ENCODE data around the gene NUP214.
A peak's percentile ranks its signal among the peaks of the same experiment; 100 is the strongest.
"Not testable (repeated sequence)": the region's sequence is repeated elsewhere in the genome, so short reads cannot be mapped to it uniquely, and the experiment has no call there.

The NUP214 gene

DNA sequence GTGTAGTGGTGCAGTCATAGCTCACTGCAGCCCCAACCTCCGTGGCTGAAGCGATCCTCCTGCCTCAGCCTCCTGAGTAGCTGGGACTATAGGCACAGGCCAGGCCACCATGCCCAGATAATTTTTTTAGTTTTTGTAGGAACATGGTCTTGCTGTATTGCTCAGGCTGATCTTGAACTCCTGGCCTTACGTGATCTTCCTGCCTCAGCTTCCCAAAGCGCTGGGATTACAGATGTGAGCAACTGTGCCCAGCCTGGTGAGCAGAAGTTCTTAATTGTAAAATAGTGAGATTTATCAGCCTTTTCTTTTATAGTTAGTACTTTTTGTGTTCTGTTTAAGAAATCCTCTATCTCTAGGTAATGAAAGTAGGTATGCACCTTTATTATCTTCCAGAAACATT lies 42.5 kb downstream of the NUP214 start:
- no peak for DNase-seq

DNA sequence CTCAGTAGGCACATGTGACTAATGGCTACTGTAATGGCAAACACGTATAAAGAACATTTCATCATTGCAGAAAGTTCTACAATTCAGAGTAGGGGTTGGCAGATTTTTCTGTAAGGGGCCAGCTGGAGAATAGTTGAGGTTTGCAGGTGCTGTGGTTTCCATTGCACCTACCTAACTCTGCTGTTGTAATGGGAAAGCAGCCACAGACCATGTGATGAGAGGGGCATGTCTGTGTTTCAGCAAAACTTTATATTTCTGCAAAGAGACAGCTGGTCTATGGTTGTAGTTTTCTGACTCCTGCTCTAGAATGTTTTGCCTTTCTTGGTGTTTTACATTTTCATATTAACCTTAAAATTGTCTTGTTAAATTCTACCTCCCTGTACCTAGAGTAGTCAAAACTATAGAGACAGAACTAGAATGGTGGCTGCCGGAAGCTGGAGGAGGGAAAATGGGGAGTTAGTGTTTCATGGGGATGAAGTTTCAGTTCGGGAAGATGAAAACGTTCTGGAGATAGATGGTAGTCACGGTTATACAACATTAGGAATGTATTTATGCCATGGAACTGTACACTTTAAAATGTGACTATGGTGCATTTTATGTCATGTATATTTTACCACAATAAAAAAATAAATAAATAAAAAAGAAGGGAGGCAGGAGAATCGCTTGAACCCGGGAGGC lies 44.3 kb downstream of the NUP214 start:
- no peak for DNase-seq

DNA sequence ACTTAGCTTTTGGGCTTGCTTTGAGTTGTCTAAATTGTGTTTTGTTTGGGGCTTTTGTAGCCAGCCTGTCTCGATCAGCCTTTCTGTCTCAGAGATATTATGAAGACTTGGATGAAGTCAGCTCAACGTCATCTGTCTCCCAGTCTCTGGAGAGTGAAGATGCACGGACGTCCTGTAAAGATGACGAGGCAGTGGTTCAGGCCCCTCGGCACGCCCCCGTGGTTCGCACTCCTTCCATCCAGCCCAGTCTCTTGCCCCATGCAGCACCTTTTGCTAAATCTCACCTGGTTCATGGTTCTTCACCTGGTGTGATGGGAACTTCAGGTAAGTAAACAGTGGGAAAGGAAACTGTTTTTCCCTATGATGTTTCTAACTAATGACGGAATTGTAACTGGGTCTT lies 48.6 kb downstream of the NUP214 start:
- DNase-seq: no peak

DNA sequence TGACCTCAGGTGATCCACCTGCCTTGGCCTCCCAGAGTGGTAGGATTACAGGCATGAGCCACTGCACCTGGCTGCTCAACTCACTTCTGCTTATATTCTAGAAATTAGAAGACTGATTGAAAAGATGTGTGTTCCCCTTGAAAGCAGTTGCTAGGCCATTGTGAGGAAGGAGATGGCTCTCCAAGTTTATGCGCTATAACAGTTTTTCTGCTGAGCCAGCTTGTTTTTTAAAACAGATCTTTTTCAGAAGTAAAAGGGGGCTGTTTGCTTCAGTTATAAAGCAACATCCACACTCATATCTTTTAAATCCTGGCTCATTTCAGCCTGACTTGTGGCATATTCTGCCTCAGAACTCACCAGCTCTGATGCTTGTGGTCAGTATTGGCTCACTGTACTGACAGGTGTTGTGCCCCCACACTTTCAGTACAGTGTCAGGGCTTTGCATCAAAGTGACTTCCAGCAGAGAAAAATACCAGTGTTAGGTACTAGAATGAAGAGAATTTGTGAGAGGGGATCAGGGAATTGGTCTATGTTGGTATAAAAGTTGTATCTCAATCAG lies 49.4 kb downstream of the NUP214 start:
- no peak for DNase-seq

DNA sequence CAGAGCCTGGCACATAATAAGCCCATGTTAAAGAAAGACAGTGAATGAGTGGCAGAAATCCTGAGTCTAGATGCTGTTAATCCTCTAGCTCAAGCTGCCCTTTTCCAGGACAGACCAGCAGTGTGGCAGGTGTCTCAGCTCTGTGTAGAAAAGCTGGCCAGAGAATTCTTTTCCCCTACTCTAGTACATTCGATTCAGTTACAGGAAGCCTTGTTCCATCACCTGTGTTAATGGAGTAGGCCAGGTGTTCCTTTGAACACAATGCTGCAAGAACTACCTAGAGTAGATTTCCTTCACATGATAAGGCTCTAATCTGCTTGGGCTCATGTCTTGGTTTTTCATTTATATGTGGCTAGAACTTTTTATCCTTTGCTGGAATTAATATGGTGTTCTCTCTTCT lies 52.5 kb downstream of the NUP214 start:
- DNase-seq: no peak

DNA sequence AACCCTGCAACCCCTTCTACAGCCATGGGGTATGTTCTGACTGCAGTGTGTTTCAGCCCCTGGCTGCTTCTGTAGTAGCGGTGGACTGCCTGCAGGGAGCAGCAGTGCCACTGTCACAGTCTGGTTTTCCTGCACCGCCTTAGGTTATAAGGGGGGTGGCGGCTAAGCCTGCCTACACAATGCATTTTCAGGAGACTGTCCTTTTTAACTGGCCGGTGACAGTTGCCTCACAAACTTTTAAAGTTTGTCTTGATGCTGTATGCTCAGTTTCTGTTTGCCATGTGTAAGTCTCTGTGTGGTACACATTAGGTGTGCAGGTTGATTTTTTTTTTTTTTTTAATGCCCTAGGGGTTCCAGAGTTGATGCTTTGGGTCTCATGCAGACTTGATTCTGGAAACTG lies 53.0 kb downstream of the NUP214 start:
- DNase-seq: peak; percentile 81

DNA sequence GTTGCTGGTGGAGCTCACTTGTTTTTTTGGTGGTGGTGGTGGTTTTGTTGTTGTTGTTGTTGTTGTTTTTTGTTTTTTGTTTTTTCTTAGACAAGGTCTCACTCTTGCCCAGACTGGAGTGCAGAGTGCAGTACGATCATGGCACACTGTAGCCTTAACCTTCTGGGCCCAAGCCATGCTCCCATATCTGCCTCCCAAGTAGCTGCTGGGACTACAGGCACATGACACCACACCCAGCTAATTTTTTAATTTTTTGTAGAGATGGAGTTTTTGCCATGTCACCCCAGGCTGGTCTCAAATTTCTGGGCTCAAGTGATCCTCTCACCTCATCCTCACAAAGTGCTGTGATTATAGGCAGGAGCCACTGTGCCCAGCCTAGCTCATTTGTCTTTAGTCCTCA lies 53.5 kb downstream of the NUP214 start:
- DNase-seq: peak; percentile 57

DNA sequence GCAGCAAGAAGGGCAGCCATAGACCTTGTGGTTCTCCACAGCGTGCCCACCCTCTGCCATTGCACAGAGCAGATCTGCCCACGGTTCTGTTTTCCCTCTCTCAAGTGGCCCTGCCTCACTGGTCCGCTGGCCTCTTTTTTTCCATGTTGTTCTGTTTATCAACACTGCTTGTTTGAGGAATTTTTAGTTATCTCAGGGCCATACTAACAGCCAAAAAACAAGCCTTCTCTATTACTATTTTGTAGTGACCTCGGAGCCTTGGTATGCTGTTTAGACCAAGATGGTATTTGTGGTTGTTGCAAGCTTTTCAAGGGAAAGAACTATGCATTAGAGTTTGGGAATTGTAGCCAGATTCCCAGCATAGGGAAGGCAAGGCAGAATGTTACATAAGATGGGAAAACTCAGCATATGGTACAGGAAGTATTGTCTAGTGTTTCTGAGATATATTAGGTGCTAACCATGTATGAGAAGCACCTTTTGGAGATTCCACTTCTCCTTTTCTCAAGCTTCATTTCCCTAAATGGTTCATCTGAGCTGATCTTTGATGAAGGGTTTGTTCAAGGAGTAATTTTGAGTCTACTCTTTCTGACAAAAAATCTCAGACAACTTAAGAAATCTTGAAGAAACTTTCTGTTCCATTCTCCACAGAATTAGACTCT lies 54.3 kb downstream of the NUP214 start:
- DNase-seq: no peak

DNA sequence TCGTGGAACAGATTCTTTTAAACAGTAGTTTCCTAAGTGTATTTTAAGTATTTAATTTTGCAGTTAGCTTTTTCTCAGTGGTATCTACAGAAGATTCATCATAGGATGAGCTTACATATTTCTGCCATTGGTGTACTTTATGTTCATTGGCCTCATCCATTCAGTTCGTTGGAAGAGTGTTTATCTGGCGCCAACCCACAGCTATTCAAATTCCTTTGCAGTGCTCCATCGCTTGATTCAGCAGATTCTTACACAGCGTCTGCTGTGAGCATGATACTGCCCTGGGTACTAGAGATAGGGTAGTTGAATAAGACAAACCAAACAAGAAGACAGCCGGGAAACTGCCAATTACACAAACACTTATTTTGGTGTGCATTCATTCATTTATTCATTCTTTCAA lies 55.1 kb downstream of the NUP214 start:
- peak; percentile 97 for DNase-seq

DNA sequence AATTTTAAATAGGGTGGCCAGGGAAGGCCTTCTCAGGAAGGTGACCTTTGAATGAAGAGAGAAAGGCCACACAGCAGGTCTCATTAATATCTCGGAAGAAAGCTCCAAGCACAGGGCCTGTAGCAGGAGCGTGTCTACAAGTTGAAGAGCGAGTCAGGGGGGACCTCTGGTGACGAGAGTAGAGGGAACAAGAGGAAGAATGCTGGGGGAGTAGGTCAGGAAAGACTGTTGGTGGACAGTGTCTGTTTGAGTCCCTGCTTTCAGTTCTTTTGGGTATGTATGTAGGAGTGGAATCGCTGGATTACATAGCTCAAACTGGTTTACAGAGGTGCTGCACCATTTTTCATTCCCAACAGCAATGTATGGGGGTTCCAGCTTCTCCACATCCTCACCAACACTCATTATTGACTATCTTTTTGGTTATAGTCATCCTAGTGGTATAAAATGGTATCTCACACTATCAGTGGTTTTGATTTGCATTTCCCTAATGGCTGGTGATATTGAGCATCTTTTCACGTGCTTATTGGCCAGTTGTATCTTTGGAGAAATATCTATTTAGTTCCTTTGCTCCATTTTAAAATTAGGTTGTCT lies 55.8 kb downstream of the NUP214 start:
- peak; percentile 57 for DNase-seq

DNA sequence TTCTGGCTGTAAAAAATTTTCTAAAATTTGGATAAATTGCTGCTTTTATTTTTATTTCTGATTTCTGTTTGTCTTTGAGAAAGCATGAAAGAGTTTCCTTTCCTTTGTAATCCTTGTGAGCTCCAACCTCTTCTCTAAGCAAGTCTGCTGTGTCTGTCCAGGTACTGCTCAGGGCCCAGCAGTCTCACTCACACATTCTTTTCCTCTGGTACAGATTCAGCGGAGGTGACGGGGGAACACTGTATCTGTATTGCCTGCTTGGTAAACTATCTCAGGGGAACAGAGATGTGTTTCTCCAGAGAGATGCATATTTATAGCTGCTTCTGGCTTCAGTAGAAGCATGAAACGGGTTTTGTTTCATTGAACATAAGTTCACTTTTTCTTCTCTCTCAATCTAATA lies 60.5 kb downstream of the NUP214 start:
- DNase-seq: no peak

DNA sequence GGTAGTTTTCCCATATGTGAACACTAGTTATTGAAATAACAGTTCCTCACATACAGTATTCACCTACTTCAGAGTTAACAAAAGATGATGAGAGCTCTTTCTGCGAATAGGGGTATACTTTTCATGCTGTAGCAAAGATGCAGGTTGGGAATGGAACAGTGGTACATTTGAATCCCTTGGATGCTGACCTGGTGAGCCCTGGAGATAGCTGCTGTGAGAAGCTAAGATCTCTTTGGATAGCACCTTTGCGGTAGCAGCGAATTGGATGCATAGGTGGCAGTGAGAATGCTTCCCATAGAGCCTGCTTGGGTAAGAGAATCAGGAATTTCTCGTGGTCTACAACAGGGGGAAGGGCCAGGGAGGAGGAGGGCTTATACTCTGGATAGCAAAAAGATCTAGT lies 61.2 kb downstream of the NUP214 start:
- DNase-seq: no peak

DNA sequence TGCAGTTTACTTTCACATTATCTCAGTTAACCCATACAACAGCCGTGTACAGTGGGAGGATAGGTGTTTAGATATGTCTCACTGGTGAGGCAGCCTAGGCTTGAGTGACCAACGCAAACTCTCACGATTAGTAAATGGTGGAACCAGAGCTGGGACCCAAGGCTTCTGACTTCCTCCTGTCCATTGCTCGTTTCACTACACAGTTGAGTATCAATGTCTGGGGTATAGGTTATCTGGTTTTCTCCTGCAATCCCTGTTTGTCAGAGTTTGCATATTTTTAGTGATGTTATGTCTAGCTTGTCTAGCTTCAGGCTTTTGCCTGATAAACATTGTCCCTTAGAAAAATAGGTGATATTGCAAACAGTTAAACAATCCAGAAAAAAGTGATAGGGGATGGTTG lies 62.6 kb downstream of the NUP214 start:
- DNase-seq: no peak

DNA sequence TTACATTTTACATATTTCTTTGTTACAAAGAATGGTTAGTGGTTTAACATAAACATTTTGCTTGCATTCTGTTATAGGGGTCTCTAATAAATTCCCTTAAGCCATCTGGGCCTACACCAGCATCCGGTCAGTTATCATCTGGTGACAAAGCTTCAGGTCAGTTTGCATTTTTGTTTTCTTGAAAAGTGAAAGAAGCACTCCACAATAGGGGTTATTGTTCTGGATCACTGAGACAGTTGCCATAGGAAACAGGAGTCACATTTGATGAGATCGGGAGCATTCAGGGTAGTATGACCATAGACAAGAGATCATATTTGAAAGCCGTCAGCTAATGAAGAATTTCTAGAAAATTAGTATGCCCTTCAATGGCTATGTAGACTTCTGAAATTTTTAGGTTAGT lies 63.6 kb downstream of the NUP214 start:
- DNase-seq: no peak

DNA sequence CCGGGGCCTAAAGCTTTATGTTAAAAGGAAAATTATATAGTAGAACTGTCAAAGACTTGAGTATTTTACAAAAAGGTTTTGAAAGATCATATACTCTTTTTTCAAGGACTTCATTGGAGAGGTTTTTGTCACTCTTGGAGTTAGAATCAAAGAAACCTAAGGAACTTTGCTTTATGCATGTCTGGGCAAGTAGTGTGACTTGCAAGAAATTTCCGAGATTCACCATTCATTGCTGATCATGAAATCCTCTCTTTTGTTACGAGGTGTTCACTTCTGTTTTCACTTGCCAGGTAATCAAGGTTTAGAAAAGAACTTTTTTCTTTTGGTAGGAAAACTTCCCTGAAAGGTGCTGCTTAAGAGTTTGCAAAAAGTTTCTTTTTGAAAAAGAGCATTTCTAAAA lies 64.8 kb downstream of the NUP214 start:
- no peak for DNase-seq

DNA sequence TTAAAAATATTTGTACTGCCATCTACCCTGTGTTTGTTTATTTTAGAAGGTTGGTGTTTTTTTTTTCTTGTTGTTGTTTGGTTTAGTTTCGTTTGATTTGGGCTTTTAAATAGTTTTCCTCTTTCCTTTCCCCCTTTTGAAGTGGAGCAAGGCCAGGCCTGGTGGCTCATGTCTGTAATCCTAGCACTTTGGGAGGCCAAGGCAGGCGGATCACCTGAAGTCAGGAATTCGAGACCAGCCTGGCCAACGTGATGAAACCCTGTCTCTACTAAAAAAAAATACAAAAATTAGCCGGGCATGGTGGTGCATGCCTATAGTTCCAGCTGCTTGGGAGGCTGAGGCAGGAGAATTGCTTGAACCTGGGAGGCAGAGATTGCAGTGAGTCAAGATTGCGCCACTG lies 65.6 kb downstream of the NUP214 start:
- DNase-seq: not testable (repeated sequence)

DNA sequence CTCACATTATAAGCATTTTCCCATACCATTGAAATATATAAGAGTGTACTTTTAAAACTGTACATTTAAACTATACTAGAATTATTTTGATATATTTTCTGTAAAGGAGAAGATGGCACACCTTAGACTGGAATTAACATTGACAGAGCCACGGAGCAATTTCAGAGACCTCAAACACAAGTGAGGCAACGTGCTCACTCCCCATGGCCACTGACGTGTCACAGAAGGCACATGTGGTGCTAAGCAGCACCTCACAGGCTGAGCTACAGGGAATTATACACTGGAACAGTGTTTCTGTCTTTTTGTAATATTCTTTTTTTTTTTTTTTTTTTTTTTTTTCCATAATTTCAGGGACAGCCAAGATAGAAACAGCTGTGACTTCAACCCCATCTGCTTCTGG lies 66.5 kb downstream of the NUP214 start:
- DNase-seq: no peak

DNA sequence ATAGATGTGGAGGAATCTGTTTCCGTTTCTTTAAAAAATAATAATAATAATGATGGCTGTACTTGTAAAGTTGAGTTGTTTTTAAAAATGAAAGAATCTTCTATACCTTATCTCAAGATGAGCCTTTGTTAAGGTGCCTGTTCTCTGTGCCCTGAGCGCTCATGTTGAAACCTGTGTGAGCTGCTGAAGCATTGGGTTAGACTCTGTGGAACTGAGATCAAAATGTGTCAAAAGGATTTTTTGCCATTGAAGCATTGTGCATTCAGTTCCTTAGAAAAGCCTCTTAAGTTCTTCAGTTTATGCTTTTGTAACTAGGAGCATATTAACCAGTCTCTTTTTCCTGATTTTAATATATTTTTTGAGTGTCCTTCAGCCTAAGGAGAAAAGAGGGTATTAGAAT lies 67.7 kb downstream of the NUP214 start:
- no peak for DNase-seq

DNA sequence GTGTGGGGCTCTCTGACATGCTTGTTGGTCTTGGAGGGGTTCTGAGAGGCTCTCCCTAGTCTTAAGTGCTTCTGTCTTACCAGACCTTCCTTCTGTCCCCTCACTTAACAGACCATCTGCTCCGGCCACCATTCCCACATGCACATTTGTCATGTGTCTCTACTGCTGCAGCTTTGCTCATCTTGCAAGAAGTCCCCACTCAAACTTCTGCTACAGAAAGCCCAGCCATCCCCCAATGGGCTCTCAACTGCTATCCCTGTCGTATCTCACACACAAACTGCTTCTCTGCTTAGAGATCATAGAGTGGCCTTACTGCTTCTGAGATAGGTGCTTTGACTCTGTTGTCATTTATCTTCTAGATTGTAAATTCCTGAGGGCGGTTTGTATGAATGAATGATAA lies 69.4 kb downstream of the NUP214 start:
- DNase-seq: no peak

DNA sequence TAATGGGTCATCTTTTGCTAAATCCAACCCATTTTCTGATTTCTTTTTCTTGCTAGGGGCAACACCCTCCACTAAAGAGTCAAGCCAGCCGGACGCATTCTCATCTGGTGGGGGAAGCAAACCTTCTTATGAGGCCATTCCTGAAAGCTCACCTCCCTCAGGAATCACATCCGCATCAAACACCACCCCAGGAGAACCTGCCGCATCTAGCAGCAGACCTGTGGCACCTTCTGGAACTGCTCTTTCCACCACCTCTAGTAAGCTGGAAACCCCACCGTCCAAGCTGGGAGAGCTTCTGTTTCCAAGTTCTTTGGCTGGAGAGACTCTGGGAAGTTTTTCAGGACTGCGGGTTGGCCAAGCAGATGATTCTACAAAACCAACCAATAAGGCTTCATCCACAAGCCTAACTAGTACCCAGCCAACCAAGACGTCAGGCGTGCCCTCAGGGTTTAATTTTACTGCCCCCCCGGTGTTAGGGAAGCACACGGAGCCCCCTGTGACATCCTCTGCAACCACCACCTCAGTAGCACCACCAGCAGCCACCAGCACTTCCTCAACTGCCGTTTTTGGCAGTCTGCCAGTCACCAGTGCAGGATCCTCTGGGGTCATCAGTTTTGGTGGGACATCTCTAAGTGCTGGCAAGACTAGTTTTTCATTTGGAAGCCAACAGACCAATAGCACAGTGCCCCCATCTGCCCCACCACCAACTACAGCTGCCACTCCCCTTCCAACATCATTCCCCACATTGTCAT lies 72.0 kb downstream of the NUP214 start:
- DNase-seq: no peak

DNA sequence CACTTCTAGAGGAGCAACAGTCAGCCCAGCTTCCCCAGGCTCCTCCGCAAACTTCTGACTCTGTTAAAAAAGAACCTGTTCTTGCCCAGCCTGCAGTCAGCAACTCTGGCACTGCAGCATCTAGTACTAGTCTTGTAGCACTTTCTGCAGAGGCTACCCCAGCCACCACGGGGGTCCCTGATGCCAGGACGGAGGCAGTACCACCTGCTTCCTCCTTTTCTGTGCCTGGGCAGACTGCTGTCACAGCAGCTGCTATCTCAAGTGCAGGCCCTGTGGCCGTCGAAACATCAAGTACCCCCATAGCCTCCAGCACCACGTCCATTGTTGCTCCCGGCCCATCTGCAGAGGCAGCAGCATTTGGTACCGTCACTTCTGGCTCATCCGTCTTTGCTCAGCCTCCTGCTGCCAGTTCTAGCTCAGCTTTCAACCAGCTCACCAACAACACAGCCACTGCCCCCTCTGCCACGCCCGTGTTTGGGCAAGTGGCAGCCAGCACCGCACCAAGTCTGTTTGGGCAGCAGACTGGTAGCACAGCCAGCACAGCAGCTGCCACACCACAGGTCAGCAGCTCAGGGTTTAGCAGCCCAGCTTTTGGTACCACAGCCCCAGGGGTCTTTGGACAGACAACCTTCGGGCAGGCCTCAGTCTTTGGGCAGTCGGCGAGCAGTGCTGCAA lies 72.8 kb downstream of the NUP214 start:
- DNase-seq: no peak

DNA sequence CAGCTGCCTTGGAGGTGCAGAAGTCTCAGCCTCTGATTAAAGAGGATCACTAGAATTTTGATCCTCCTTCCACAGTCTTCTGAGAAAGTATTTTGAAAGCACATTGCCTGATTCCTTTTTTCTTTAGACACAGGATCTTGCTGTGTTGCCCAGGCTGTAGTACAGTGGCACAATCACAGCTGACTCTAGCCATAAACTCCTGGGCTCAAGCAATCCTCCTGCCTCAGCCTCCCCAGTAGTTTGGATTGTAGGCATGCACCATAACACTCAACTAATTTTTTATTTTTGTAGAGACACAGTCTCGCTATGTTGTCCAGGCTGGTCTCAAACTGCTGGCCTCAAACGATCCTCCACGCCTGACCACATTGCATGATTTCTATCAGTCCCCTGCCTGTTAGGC lies 76.5 kb downstream of the NUP214 start:
- no peak for DNase-seq
